COR-L47 (cell line): Measurements from ENCODE around the gene OGFOD3.
"Not testable (repeated sequence)": the region's sequence is repeated elsewhere in the genome, so short reads cannot be mapped to it uniquely, and the experiment has no call there.

Source experiments
- DNase-seq: peaks from one replicate; lab custom pipeline; 2025; lab: John Stamatoyannopoulos, UW

Gene OGFOD3

DNA sequence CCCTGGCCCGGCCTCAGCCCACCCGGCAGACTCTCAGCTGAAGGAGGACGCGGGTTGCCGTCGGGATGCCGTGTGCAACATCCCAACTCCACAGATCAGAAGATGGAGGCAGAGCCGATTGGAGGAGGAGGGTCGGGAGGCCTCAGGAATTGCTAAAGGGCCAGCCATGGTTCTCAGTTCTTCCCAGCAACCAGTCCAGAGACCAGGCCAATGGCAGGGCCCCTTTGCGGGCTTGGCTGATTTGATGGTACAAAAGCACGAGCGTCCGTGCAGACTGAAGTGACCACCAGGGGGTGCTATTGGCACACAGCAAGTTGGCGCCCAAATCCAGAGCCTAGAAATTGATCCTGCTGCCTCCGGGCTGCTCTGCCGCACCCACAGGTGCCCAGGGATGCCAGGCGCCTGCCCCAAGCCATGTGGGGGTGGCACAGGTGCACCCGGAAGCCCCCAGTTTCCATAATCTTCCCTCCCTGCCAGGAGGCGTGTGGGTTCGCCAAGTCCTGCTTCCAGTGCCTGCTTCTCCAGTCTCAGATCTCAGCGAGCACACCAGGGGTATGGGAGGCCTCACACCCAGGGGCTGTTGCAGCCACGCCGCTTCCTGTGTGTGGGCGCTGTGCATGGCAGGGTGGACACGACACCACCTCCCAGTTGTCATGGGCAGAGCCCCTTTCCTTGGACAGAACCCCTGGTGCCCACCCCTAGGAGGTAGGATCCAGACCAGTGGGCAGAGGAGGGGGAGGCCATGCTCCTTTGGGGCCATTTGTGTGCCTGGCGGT lies 66.5 kb downstream of the OGFOD3 start:
- peak; percentile 86 for DNase-seq

DNA sequence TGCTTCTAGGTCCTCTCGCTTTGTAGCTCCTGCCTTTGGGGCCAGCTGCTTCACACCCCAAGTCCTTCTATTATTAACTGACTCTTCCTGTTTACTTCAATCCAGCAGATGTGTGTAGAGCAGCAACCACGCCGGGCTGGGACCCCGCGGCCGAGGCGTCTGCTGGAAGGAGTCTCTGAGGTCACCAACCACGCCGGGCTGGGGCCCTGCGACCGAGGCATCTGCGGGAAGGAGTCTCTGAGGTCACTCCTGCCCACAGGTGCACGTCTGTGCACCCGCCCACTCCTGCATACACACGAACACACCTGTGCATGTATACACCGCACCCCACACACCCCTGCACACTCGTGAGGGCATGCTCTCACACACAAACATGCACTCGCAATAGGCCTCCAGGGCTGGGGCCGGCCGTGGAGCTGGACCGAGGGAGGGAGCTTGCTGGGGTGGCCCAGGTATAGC lies 67.1 kb downstream of the OGFOD3 start:
- no peak for DNase-seq

DNA sequence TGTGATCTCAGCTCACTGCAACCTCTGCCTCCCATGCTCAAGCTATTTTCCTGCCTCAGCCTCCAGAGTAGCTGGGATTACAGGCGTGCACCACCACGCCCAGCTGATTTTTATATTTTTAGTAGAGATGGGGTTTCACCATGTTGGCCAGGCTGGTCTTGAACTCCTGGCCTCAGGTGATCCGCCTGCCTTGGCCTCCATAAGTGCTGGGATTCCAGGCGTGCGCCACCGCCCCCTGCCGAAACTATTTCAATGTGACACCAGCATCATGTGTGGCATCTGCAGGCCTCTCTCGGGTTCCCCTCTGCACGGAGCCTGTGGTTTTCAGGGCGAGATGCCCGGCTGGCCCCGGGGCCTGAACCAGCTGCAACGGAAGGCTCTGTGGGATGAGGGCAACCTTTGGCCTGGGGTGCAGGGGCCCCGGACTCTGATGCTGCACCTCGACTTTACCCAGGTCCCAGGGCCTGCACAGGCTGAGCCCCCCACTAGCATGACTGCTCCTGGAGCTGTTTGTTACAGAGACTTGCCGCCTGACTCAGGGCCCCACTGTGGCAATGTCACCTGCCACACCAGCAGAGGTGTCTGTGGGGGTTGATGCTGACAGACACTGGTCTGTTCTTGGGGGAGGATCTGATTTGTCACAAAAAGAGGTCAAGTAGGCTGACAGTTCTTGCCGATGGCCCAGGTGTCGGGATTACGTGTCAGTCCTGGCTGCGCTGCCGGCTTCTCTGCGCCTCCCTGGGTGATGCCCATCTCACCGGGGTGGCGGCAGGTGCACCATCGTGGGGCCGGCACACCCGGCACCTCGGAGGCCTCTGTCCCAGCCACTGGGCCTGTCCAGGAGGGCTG lies 68.0 kb downstream of the OGFOD3 start:
- no peak for DNase-seq

DNA sequence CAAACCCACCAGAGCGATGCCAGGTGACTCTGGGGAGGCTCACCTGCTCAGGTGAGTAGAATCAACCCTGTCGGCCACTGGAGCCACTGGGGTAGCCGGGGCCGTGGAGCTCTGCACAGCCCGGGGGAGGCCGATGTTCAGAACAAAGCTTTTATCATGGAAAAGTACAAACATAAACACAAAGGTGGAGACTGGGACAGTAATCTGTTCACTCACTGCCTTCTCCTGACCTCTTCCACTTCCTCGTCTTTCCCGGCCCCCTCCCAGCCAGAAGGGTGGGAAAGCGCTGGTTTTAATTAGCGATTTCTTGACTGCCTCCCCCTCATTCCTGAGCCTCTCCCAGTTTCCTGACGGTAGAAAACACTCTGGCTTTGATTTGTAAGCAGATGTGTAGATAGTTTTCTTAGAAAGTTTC lies 69.1 kb downstream of the OGFOD3 start:
- no peak for DNase-seq

DNA sequence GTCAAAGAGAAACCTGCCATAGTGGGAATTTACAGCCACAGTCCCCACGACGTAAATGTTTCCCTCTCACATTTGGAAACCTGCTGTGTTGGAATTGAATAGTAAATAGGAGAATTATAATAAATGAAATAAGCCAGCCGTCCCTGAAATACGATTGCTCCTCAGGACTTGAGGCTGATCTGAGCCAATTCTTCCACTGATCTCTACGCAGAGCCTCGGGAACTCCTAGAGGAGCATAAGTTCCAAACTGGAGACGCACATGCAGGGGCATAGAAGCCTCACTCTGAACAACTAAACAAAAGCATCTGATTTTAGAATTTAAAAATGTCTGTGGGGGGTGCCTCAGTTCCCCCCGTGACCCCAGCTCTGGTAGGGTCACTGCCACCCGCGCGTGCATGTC lies 69.5 kb downstream of the OGFOD3 start:
- DNase-seq = no peak

DNA sequence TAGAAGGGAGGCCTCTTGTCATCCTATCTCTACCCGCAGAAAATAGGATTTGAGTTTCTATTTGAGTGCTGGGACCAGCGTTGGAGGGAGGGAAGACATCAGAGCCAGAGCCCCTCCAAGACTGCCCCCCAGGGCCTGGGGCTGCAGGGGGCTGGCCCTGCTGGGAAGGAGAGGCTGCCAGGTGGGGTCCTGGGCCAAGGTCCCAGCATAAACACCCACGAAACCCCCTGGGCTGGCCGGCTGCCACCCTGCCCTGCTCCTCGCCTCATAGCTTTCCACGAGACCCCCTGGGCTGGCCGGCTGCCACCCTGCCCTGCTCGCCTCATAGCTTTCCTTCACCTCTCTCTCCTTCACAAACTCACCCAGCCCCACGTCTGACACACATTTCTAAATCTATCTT lies 70.0 kb downstream of the OGFOD3 start:
- no peak for DNase-seq

DNA sequence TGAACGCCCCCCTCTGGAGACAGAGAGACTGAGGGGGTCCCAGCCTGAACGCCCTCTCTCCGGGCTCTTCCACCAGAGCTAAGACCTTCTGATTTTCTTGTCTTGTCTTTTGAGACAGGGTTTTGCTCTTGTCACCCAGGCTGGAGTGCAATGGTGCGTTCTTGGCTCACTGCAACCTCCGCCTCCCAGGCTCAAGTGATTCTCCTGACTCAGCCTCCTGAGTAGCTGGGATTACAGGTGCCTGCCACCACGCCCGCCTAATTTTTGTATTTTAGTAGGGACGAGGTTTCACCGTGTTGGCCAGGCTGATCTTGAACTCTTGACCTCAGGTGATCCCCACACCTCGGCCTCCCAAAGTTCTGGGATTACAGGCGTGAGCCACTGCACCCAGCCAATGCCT lies 70.4 kb downstream of the OGFOD3 start:
- DNase-seq = not testable (repeated sequence)

DNA sequence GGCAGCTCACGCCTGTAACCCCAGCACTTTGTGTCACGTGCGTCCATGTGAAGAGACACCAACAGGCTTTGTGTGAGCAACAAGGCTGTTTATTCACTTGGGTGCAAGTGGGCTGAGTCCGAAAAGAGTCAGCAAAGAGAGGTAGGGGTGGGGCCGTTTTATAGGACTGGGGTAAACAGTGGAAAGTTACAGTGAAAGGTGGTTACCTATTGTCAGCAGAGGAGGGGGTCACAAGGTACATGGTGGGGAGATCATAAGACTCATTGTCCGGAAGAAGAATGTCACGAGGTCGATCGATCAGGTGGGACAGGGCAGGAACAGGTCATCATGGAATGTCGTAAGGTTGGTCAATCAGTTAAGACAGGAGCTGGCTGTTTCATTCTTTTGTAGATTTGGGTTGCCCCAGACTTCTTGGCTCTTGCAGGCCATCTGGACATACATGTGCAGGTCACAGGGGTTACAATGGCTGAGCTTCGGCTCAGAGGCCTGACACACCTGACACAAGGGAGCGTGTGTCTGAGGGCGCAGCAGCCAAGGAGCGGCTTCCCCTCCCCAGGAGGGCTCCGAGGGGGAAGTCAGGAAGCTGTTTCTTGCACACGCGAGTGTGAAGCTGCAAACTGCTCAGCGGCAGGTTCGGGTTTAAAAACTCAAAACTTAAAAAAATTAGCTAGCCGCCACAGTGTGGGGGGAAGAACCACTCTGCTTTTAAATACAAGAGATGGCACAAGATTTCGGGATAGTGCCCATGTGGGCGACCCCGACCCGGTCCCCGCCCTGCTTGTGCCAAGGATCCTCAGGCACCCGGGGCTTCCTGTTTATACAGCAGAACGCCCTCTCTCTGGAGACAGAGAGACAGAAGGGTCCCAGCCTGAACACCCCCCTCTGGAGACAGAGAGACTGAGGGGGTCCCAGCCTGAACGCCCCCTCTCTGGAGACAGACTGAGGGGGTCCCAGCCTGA lies 71.8 kb downstream of the OGFOD3 start:
- no peak for DNase-seq

DNA sequence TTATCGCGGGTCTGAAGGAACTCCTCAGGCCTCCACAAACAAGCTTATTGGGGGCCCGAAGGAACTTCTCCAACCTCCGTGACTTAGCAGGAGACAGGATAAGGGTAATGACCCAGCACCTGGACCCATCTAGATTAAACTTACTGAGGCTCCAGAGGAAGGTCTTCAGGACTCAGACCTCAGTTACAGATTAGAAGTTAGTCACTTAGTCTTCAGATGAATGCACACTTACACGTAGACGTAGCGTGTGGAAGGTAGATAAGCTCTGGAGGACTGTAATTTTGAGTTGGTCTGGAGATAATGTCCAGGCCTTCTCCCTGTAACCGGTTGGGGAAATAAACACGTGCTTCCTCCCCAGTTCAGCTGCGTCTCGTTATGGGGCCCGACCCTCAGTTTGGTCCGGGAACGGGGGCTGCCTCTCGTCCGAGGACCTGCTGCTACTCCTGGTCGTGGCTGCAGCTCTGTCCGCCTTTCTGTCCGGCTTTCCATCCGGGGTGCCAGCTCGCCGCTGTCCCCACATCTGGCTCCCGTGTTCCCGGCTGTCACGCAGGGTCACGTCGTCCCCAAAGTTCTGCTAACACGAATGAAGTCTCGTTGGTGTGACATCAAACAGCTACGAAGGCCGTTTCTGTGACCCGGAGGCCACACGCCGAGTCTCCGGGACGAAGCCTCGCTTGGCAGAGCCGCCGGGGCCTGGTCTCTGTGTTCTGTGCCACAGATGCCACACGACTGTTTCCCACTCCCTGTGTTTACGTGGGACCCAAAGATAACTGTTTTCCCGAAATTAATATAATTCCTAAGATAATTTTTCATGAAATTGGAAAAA lies 73.0 kb downstream of the OGFOD3 start:
- no peak for DNase-seq

DNA sequence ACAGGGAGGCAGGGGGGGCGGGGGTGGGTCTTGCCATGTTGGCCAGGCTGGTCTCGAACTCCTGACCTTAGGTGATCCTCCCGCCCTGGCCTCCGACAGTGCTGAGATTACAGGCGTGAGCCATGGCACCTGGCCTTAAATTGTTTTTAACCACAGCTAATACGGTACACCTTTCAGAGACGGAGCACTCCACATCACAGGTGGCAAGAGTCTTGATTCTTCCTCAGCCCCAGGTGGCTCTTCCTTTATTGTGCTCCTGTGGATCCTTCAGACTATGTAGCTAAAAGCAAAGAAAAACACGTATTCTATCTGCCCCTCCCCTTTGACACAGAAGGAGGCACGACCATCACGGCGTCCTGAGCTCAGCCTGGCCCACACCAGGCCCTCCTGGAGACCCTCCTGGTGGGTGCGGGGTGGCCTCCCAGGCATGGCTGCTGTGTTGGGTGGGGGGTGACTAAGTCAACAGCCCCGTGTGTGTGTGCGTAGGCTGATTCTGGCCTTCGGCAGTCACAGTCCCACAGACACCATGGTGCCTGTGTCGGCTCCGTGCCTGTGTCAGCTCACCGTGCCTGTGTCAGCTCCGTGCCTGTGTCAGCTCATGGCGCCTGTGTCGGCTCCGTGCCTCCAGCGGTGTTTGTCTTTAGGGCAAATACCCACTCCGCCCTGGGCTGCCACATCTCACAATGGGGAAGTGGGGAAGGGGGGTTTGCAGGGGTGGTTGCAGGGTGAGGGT lies 74.0 kb downstream of the OGFOD3 start:
- no peak for DNase-seq

DNA sequence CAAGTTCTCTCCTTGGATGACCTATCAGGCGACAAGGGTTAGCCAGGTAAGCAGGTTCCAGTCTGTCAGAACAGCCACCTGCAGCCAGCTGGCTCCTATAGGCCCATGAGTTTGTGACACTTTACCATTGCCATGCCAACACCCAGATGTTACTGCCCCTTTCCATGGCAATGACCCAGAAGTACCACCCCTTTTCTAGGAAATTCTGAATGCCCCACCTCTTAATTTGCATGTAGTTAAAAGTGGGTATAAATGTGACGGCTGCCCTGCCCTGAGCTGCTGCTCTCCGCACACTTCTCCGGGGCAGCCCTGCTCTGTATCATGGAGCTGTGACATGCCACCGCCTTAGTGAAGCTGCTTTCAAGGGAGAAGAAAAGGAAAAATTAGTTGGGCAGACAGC lies 74.8 kb downstream of the OGFOD3 start:
- no peak for DNase-seq

DNA sequence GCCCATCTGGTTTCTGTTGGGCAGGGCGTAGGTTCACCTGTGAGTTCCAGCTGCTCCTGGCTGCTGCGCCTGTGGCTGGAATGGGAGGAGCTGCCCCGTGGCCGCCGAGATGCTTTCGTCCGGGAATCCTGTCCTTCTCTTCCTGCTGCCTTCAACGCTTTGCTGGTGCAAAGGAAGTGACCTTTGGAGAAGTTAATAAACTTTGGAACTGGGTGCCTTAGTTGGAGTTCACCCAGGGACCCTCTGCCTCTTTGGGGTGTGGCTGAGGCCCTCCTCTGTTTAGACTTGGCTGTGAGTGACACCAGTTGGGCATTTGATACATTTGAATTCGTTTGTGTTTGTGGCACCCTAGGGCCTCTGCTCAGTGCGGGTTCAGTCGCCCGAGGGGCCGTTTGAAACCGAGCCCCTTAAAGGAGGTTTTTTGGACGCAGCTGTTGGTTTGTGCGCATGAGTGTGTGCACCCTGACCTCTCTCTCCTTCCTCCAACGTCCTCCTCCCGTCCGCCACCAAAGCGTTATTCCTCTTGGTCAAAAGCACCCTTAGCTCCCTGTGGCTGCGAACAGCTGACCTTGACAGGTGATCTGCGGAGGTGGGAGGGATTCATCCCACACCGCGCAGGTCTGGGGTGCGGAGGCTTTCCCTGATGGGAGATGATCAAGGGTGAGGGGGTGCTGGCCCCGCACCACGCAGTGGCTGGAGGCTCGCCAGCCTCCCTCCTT lies 75.9 kb downstream of the OGFOD3 start:
- no peak for DNase-seq

DNA sequence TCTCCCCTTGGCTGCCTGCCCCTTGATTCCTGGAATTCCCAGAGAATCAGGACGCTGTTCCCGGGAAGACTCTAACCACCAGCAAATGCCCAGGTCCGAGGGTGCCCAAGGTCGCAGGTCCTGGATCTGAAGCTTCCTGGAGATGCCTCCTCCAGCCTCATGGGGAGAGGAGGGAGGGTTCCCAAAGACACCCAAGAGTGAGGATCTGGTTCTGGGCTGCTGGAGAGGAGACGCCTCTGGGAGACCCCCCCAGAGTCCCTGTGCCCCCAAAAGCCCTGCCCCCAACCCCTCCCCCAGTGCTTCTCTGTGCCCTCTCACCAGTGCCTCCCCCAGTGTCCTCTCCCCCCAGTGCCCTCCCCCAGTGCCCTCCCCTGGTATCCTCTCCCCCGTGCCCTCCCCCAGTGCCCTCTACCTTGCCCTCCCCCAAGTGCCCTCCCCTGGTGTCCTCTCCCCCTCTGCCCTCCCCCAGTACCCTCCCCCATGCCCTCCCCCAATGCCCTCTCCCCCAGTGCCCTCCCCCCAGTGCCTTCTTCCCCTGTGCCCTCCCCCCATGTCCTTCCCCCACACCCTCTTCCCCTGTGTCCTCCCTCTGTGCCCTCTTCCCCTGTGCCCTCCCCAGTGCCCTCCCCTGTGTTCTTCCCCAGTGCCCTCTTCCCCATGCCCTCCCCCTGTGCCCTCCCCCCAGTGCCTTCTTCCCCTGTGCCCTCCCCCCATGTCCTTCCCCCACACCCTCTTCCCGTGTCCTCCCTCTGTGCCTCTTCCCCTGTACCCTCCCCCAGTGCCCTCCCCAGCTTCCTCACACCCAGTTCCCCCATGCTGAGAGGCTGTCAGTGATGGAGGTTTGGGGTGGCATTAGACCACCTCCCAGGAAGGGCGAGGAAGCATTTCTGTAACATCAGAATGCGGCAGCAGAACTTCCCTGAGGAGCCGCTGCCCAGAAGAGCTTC lies 78.5 kb downstream of the OGFOD3 start:
- no peak for DNase-seq
